ENCODE data around the gene BHMT.
"Not testable (repeated sequence)": the region's sequence is repeated elsewhere in the genome, so short reads cannot be mapped to it uniquely, and the experiment has no call there.

Gene BHMT

DNA sequence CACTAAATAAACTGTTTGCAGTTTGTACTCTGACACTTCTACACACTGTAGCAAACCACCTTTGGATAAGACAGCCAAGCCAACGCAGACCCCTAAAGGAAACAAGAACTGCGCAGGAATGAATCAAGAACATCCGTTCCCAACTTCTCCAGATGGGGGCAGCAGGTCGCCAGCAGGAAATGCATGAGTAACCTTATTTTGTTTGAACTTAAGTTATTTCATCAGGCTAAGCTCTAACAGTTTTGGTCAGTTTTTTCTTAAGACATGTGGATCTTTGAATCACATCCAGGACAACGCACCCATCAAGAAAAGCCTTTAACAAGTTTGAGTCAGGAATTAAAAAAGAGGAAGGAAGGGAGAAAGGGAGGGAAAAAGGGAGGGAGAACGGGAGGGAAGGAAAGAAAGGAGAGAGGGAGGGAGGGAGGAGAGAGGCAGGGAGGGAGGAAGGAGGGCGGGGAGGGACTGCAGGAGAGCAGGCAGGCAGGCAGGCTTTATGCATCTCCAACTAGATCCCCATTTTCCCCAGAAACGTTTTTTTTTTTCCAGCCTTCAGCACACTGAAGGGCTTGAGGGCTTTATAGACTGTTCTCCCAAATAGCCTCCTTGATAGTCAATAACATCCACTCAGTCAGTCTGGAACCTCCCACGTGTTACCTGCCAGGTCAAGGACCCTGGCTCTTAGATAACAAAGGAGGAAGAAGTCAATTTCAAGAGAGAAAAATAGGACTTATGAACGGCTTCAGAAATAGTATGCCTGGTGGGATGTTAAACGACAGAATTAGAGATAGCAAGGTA, 22.2 kb downstream of the BHMT start:
- Mint-ChIP-seq H3K36me3 (no peaks in the 10 kb centered on the region), H3K27ac (no peak overlapping the region), H3K4me1 (peaks cover 2 to 11% of the 10 kb centered on the region in 2 donors), H3K27me3 (peaks cover 9 to 12% of the 10 kb centered on the region in 2 donors), H3K4me3 (peak overlapping the region; percentile 45 to 58), H3K9me3 (no peaks in the 10 kb centered on the region)
- ATAC-seq (replicated peaks) (peak; percentile 69 to 77), DNase-seq (peak; percentile 31)

DNA sequence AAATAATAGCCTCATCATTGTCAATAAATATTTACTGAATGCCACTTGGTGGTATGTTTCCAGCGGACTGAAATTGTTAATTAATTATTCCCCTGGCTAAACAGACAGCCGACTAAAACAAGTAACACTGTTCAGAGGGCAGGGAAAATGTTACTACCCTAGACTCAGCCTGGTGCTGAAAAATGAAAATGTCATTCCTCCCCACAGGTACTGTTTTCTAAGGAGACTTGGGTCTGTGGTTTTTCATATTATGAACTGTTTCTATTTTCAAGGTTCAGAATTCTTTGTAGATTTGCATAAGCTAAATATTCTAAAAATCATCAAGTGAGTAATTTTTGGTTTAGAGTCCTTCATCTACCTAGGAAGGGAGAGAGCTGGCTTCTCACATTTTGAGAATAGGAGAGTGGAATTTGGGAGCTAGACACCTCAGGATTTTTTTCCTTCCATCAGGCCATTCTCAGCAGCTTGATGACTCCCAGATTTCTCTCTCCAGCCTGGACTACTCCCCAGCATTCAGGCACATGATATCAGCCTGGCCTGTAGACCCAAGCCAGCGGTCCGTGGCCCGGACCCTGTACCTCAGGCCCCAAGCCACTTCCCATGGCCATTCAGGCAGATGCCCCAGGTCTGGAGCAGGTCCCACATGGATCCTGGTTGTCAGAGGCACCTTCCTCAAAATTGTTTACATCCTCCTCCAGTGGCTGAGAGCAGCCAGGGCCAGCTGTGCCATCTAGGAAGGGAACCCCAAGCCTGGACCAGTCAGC, 24.4 kb downstream of the BHMT start:
- Mint-ChIP-seq H3K4me1 (peaks cover 2 to 11% of the 10 kb centered on the region in 2 donors), H3K4me3 (no peak overlapping the region), H3K27me3 (peaks cover 12 to 13% of the 10 kb centered on the region in 2 donors), H3K36me3 (no peaks in the 10 kb centered on the region), H3K27ac (no peak overlapping the region), H3K9me3 (peaks cover 3 to 5% of the 10 kb centered on the region in 2 donors)
- DNase-seq (no peak), ATAC-seq (replicated peaks) (no peak)

DNA sequence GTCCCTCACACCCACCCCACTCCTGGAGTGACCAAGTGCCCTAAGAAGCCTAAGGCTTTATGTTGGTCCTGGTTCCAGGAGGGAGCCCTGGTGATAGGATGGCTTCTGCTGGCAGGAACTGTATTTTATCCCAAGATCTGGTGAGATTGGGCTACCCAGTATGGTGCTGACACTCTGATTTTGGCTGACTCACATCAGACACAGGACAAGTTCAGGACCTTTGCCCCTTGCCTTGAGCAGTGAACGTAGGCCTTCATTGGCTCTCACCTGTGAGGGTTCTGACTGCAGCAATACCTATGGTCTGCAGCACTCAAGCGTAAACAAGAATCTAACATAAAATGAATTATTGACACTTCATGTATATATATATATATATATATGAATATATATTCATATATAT, 25.0 kb downstream of the BHMT start:
- H3K27ac Mint-ChIP-seq = no peak overlapping the region
- no peak overlapping the region for H3K4me3 Mint-ChIP-seq
- H3K27me3 Mint-ChIP-seq = peaks cover 12 to 13% of the 10 kb centered on the region in 2 donors
- H3K36me3 Mint-ChIP-seq = no peaks in the 10 kb centered on the region
- DNase-seq (no peak), ATAC-seq (replicated peaks) (no peak)
- H3K9me3 Mint-ChIP-seq = peaks cover 4 to 5% of the 10 kb centered on the region in 2 donors
- H3K4me1 Mint-ChIP-seq = peaks cover 2 to 11% of the 10 kb centered on the region in 2 donors

DNA sequence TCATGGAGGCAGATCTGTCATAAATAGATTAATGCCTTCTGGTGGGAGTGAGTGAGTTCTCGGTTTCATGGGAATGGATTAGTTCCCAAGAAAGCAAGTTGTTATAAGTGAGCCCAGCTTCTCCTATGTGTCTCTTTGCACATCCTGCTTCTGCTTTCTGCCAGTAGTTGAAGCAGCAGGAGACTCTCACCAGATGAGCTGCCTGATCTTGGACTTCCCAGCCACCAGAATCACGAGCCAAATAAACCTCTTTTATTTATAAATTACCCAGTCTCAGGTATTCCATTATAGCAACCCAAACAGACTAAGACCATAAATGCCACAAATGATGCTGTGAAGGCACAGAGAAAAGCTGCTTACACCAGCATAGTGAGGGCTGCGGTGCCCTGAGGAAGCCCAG, 28.9 kb downstream of the BHMT start:
- ATAC-seq (replicated peaks) (no peak), DNase-seq (no peak)
- Mint-ChIP-seq H3K27ac (no peak overlapping the region), H3K4me3 (no peak overlapping the region), H3K36me3 (no peaks in the 10 kb centered on the region), H3K9me3 (peaks cover 4 to 5% of the 10 kb centered on the region in 2 donors), H3K27me3 (peaks cover 15 to 20% of the 10 kb centered on the region in 2 donors), H3K4me1 (no peaks in the 10 kb centered on the region)

DNA sequence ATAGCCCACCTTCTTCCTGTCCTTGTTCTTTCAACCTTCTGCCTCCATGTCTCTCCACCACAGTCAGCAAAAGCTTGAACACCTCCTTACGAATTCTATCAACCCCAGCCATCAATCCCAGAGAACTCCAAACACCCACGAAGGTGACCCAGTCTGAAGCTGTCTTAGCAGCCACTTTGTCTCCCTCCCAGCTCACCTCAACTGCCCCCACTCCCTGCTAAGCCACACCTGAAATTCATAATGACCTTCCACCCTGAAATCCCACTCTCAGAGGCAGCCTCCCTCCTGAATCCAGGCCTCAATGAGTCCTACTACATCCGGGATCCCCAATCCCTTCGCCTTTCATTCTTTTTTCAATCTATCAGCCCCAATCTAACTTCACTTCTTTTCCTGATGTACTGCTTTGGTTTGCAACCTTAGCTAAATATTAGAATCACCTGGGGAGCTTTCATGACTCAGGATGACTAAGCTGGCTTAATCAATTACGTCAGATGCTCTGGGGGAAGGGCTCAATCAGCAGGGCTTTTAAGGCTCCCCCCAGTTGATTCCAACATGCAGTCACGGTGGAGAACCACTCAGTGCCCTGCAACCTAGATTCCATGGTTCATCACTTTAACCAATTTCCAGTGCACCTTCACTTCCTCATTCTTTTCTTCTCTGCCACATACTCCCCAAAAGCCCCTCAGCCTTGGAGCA, 32.2 kb downstream of the BHMT start:
- peaks cover 18 to 20% of the 10 kb centered on the region in 2 donors for H3K27me3 Mint-ChIP-seq
- DNase-seq (no peak), ATAC-seq (replicated peaks) (no peak)
- no peak overlapping the region for H3K4me3 Mint-ChIP-seq
- no peak overlapping the region for H3K27ac Mint-ChIP-seq
- no peaks in the 10 kb centered on the region for H3K36me3 Mint-ChIP-seq
- H3K4me1 Mint-ChIP-seq = no peaks in the 10 kb centered on the region
- H3K9me3 Mint-ChIP-seq = peaks cover 4 to 5% of the 10 kb centered on the region in 2 donors

DNA sequence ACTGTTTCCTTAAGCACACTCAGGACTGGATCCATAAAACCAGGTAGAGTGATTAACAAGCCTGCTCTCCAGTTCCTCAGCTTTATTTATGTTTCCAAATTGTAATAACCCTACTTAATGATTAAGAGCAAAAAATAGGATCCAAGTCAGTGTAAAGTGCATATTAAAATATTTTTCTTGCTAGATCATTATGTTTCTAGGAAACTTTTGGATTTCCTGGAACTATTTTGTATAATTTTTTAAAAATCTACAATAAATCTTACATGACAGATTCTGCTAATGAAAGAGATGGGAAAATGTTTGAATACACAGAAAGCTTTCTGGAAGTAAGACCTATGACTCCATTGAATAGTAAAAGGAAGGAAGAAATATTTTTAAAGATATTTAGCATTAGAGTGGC, 35.5 kb downstream of the BHMT start:
- no peak for ATAC-seq (replicated peaks)
- Mint-ChIP-seq H3K27me3 (peaks cover 16 to 18% of the 10 kb centered on the region in 2 donors), H3K4me3 (no peak overlapping the region)

DNA sequence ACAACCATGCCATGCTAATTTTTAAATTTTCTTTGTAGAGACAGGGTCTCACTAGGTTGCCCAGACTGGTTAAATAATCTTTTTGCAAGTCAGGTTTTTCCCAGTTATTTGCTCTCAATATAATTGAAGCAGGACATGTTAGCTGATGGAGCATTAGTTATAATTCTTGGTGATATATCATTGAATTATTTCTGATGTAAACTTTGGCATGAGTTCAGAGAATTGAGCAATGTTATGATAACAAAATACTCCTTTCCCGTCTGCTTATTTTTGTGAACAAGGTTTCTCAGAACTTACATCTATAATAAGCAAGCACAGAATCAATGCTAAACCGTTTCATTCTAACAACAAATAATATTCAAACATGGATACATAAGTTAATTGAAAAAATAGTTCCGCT, 37.8 kb downstream of the BHMT start:
- Mint-ChIP-seq H3K4me1 (no peaks in the 10 kb centered on the region), H3K9me3 (no peaks in the 10 kb centered on the region), H3K36me3 (no peaks in the 10 kb centered on the region), H3K4me3 (no peak overlapping the region), H3K27me3 (peaks cover 4 to 9% of the 10 kb centered on the region in 2 donors), H3K27ac (no peak overlapping the region)
- DNase-seq (no peak), ATAC-seq (replicated peaks) (no peak)

More for the DNA sequence above, 35.5 kb downstream of the BHMT start:
- H3K9me3 Mint-ChIP-seq = no peaks in the 10 kb centered on the region
- H3K4me1 Mint-ChIP-seq = no peaks in the 10 kb centered on the region
- H3K27ac Mint-ChIP-seq = no peak overlapping the region
- H3K36me3 Mint-ChIP-seq = no peaks in the 10 kb centered on the region
- DNase-seq = no peak

DNA sequence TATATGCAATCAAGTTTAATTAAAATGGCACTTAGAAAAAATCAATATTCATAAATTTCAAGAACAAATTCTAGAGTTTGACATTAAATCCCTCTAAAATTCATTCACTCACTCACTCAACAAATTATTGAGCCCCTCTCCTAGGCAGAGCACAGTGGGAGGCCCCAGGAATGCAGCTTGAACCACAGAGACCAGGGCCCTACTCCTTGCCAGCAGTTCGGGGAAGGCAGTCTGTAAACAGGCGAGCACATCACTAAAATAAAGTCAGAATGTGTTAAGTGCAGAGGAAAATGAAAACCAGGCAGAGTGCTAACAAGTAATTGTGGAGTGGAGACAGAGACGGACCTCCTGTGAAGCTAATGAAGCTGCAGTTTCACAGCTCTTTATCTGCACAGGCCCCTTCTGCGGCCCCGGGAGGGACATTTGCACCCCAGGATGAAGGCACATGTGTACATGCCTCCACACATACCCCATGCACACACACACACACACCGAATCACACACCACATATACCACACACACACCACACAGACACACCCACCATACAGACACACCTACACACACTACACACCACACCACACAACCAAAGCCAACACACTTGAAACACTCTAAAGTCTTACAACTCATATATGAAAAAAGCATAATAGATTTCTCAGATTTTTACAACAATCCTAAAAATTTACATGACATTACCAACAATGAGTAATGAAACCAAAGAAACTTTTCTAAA, 40.5 kb downstream of the BHMT start:
- H3K4me1 Mint-ChIP-seq = no peaks in the 10 kb centered on the region
- ATAC-seq (replicated peaks) (no peak), DNase-seq (no peak)
- no peak overlapping the region for H3K27ac Mint-ChIP-seq
- no peaks in the 10 kb centered on the region for H3K9me3 Mint-ChIP-seq
- no peaks in the 10 kb centered on the region for H3K36me3 Mint-ChIP-seq
- peaks cover 0 to 4% of the 10 kb centered on the region in 2 donors for H3K27me3 Mint-ChIP-seq
- no peak overlapping the region for H3K4me3 Mint-ChIP-seq

DNA sequence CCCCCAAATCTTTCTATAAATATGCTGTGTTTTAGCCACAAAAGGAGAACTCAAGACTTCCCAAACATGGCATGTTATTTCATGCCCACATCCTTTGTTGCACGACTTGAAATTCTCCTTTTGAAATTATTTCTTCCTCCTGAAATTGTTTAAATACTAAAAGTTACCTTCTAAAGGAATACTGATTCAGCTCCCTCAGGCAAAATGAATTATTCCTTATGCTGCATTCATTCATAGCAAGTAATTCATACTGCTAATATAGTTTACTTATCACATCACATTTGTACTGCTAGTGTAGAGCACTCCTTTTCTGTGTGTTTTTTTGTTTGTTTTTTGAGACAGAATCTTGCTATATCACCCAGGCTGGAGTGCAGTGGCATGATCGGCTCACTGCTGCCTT, 45.7 kb downstream of the BHMT start:
- H3K36me3 Mint-ChIP-seq = no peaks in the 10 kb centered on the region
- peaks cover 0 to 4% of the 10 kb centered on the region in 2 donors for H3K27me3 Mint-ChIP-seq
- DNase-seq = no peak
- ATAC-seq (replicated peaks) = no peak
- no peaks in the 10 kb centered on the region for H3K4me1 Mint-ChIP-seq
- H3K4me3 Mint-ChIP-seq = no peak overlapping the region
- H3K9me3 Mint-ChIP-seq = no peaks in the 10 kb centered on the region
- no peak overlapping the region for H3K27ac Mint-ChIP-seq

DNA sequence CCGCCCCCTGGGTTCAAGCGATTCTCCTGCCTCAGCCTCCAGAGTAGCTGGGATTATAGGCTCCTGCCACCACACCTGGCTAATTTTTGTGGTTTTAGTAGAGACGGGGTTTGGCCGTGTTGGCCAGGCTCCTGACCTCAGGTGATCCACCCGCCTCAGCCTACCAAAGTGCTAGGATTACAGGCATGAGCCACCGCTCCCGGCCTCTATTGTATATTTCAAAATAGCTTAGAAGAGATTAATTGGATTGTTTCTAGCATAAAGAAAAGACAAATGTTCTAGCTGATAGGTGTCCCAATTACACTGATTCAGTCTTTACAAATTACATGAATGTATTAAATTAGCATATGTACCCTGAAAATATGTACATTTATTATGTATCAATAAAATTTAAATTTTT, 50.0 kb downstream of the BHMT start:
- not testable (repeated sequence) for ATAC-seq (replicated peaks); H3K27me3 Mint-ChIP-seq; H3K36me3 Mint-ChIP-seq; DNase-seq; H3K27ac Mint-ChIP-seq; H3K4me3 Mint-ChIP-seq; H3K4me1 Mint-ChIP-seq; H3K9me3 Mint-ChIP-seq

DNA sequence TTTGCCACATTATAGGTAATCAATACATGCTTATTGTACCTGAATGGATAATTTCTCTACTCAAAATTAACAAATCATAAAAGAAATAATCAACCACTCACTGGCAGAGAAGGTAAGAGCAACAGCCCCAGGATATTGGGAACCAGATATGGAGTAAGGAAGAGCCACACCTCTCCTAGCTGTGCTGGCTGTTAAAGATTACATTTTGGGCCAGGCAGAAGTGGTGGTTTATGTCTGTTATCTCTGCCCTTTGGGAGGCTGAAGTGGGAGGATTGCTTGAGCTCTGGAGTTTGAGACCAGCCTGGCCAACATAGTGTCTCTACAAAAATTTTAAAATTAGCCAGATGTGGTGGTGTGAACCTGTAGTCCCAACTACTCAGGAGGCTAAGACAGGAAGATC, 56.4 kb downstream of the BHMT start:
- Mint-ChIP-seq H3K4me1 (no peaks in the 10 kb centered on the region), H3K9me3 (no peaks in the 10 kb centered on the region), H3K36me3 (no peaks in the 10 kb centered on the region), H3K27ac (no peak overlapping the region), H3K4me3 (no peak overlapping the region), H3K27me3 (no peaks in the 10 kb centered on the region)
- no peak for ATAC-seq (replicated peaks)
- DNase-seq = no peak

DNA sequence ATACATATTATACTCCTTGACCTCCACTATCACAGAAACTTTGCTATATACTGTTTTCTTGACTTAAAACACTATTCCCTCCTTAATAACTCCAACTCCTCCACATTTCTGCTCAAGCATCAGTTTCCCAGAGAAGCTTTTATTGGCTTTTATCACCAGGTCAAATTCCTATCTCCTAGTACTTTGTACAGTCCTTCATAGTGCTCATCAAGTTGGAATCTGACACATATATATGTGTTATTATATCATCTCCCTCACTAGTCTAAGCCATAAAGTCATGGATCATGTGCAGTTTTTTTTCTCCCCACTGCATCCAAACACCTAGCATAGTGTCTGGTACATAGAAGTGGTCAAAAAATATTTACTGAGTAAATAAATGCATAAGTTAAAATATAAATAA, 59.1 kb downstream of the BHMT start:
- H3K4me3 Mint-ChIP-seq = no peak overlapping the region
- no peaks in the 10 kb centered on the region for H3K9me3 Mint-ChIP-seq
- no peaks in the 10 kb centered on the region for H3K4me1 Mint-ChIP-seq
- no peaks in the 10 kb centered on the region for H3K36me3 Mint-ChIP-seq
- ATAC-seq (replicated peaks) (no peak), DNase-seq (no peak)
- H3K27ac Mint-ChIP-seq = no peak overlapping the region
- H3K27me3 Mint-ChIP-seq = no peaks in the 10 kb centered on the region

DNA sequence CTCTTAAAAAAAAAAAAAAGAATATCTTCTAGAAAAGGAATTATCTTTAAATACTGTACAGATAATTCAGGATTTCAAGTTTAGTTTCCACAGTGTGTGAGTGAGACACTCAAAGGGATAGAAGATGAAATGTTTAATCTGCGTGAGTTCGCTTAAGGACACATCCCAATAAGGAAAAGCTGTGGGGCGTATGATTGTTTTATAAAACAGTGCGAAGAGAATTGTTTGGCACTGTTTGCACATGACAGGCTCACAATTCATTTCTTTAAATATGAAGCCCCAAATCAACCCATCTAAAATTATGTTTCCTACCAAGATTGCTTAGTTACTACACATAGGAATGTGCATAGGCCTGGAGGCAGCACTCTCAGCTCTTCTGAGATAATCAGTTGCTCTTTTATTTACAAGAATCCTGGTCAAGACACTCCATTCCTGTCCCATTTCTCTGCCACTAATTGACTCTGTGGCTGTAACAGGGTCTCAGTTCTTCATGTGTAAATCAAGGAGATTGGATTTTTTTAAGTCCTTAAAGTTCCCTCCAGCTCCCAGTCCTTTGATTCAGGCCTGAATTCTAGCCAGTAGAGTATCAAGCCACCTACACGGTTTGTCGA, 60.1 kb downstream of the BHMT start:
- ATAC-seq (replicated peaks) = no peak

DNA sequence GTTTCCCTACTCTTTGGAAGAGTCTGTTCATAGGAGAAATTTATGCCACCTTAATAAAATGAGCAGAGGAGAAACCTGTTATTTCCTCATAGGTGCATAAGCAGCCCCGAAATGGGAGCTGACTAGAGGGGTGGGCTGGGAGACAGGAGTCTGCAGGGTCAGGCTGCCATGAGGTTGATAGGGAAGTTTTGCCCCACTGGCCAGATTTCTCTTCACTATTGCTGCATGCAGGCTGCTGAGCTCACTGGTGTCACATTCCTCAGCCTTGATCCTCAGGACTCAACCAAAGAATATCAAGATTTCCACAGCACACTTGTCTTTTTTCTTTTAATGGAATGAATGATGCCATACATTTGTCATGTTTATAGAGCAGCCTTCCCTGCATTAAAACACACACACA, 60.7 kb downstream of the BHMT start:
- Mint-ChIP-seq H3K4me3 (no peak overlapping the region), H3K4me1 (no peaks in the 10 kb centered on the region), H3K27ac (no peak overlapping the region), H3K9me3 (no peaks in the 10 kb centered on the region), H3K27me3 (no peaks in the 10 kb centered on the region), H3K36me3 (no peaks in the 10 kb centered on the region)
- DNase-seq (no peak), ATAC-seq (replicated peaks) (no peak)

More for the DNA sequence above, 60.1 kb downstream of the BHMT start:
- H3K27me3 Mint-ChIP-seq = no peaks in the 10 kb centered on the region
- no peak overlapping the region for H3K4me3 Mint-ChIP-seq
- H3K36me3 Mint-ChIP-seq = no peaks in the 10 kb centered on the region
- DNase-seq = no peak
- H3K4me1 Mint-ChIP-seq = no peaks in the 10 kb centered on the region
- no peak overlapping the region for H3K27ac Mint-ChIP-seq
- no peaks in the 10 kb centered on the region for H3K9me3 Mint-ChIP-seq

All from stimulated activated naive B cell treated with anti-CD40 and anti-IgM and Interleukin-4, amounts not matched to agents 10 μg/mL and 1 μg/mL and 100 μg/mL, for 72 hours (primary cell).